Neutrophil (primary cell): ENCODE results near the gene COPS7A.
A peak's percentile ranks its signal among the peaks of the same experiment; 100 is the strongest.
"Not testable (repeated sequence)": the region's sequence is repeated elsewhere in the genome, so short reads cannot be mapped to it uniquely, and the experiment has no call there.

Experiments
- H3K27ac ChIP-seq: fragments of 200-600 bp; sonication (generic); 2 replicates; pipeline ENCODE4 v1.5.1; 2016; ENCODE audit warnings: mild to moderate bottlenecking, moderate library complexity
- H3K27me3 ChIP-seq: fragments of 200-600 bp; sonication (generic); 2 replicates; pipeline ENCODE4 v1.6.0; 2016; ENCODE audit warnings: mild to moderate bottlenecking
- H3K36me3 ChIP-seq: fragments of 200-600 bp; sonication (generic); 2 replicates; pipeline ENCODE4 v1.5.1; 2017
- H3K4me1 ChIP-seq, 2 experiments: fragments of 200-600 bp in 1 of 2; sonication (generic) in 1 of 2; 1 replicate in 1 of 2; 2 replicates in 1 of 2; pipeline versions ENCODE4 v1.5.1 to v1.6.1; 2013 to 2016; ENCODE audit warnings: low read depth in 1 of 2, low read length in 1 of 2, mild to moderate bottlenecking in 1 of 2, moderate library complexity in 1 of 2; ENCODE audit not compliant: control insufficient read depth in 1 of 2, insufficient read depth in 1 of 2
- H3K4me3 ChIP-seq, 2 experiments: fragments of 200-600 bp in 1 of 2; sonication (generic) in 1 of 2; 1 replicate in 1 of 2; 2 replicates in 1 of 2; pipeline ENCODE4 v1.5.1; 2013 to 2016; ENCODE audit warnings: low read depth in 1 of 2, low read length in 1 of 2, mild to moderate bottlenecking in 1 of 2, moderate library complexity in 1 of 2
- H3K9me3 ChIP-seq: fragments of 200-600 bp; sonication (generic); 2 replicates; pipeline ENCODE4 v1.5.1; 2016
- TF ChIP-seq, protein P1 (sequence below): fragments of 200-600 bp; sonication (generic); IDR thresholded peaks from 2 replicates; pipeline ENCODE4 v1.5.1; 2016; ENCODE audit warnings: antibody characterized with exemption

COPS7A gene

DNA sequence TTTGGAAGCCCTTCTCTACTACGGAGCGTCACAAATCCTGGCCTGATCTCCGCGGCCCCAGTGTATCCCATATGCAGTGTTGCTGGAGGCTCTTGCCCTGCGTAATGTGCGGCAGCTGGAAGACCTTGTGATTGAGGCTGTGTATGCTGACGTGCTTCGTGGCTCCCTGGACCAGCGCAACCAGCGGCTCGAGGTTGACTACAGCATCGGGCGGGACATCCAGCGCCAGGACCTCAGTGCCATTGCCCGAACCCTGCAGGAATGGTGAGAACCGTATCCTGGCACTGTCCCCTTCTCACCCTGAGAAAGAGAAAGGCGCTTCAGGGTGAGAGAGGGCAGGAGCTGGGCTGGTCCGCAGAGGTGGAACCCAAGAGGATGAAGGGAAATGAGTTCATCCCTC, 5.3 kb downstream of the COPS7A start:
- no peak overlapping the region for H3K27ac ChIP-seq

GRCh38 chr12:6730169-6730568, 6.3 kb downstream of the COPS7A start:
- Histone ChIP-seq H3K9me3 (no peaks in the 10 kb centered on the region), H3K27me3 (no peaks in the 10 kb centered on the region), H3K27ac (no peak overlapping the region), H3K36me3 (peaks cover 70% of the 10 kb centered on the region), H3K4me3 (no peak overlapping the region), H3K4me1 (peaks cover 3 to 7% of the 10 kb centered on the region in 2 experiments)
- TF ChIP-seq, protein P1, sequence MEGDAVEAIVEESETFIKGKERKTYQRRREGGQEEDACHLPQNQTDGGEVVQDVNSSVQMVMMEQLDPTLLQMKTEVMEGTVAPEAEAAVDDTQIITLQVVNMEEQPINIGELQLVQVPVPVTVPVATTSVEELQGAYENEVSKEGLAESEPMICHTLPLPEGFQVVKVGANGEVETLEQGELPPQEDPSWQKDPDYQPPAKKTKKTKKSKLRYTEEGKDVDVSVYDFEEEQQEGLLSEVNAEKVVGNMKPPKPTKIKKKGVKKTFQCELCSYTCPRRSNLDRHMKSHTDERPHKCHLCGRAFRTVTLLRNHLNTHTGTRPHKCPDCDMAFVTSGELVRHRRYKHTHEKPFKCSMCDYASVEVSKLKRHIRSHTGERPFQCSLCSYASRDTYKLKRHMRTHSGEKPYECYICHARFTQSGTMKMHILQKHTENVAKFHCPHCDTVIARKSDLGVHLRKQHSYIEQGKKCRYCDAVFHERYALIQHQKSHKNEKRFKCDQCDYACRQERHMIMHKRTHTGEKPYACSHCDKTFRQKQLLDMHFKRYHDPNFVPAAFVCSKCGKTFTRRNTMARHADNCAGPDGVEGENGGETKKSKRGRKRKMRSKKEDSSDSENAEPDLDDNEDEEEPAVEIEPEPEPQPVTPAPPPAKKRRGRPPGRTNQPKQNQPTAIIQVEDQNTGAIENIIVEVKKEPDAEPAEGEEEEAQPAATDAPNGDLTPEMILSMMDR = no peak

More for the DNA sequence above, 5.3 kb downstream of the COPS7A start:
- H3K27me3 ChIP-seq = no peaks in the 10 kb centered on the region
- H3K4me1 ChIP-seq = peaks cover 12 to 13% of the 10 kb centered on the region in 2 experiments
- H3K4me3 ChIP-seq = no peak overlapping the region
- H3K36me3 ChIP-seq = peaks cover 62% of the 10 kb centered on the region
- TF ChIP-seq, protein P1 = no peak
- H3K9me3 ChIP-seq = no peaks in the 10 kb centered on the region

GRCh38 chr12:6734506-6735387, 10.9 kb downstream of the COPS7A start:
- Histone ChIP-seq H3K27me3 (no peaks in the 10 kb centered on the region), H3K4me1 (peaks cover 19 to 25% of the 10 kb centered on the region in 2 experiments)

GRCh38 chr12:6735448-6736191, 11.8 kb downstream of the COPS7A start:
- peaks cover 36% of the 10 kb centered on the region for H3K36me3 ChIP-seq
- H3K27me3 ChIP-seq = no peaks in the 10 kb centered on the region
- peak overlapping the region; percentile 25 for H3K27ac ChIP-seq
- no peak overlapping the region for H3K4me3 ChIP-seq
- TF ChIP-seq, protein P1 = peak; percentile 63
- peaks cover 19 to 25% of the 10 kb centered on the region in 2 experiments for H3K4me1 ChIP-seq
- no peaks in the 10 kb centered on the region for H3K9me3 ChIP-seq

More at GRCh38 chr12:6734506-6735387, 10.9 kb downstream of the COPS7A start:
- Histone ChIP-seq H3K36me3 (peaks cover 45% of the 10 kb centered on the region), H3K9me3 (no peaks in the 10 kb centered on the region), H3K4me3 (no peak overlapping the region), H3K27ac (no peak overlapping the region)
- TF ChIP-seq, protein P1 = no peak

- H3K4me3 ChIP-seq = no peak overlapping the region
- no peaks in the 10 kb centered on the region for H3K9me3 ChIP-seq
- TF ChIP-seq, protein P1 = no peak
- H3K27me3 ChIP-seq = no peaks in the 10 kb centered on the region
- peaks cover 19 to 25% of the 10 kb centered on the region in 2 experiments for H3K4me1 ChIP-seq
- peaks cover 25% of the 10 kb centered on the region for H3K36me3 ChIP-seq
- no peak overlapping the region for H3K27ac ChIP-seq
These were observed 12.9 kb downstream of the COPS7A start for GRCh38 chr12:6736754-6737153.

- H3K27me3 ChIP-seq, H3K9me3 ChIP-seq, H3K27ac ChIP-seq, H3K36me3 ChIP-seq, H3K4me3 ChIP-seq: not testable (repeated sequence)
- H3K4me1 ChIP-seq = peaks cover 46 to 48% of the 10 kb centered on the region in 2 experiments
These were observed 18.2 kb downstream of the COPS7A start for GRCh38 chr12:6742080-6742479.
